Keratinocyte (primary cell): Measurements from ENCODE around the gene KCNJ12. TPM values are rescaled to one million over a fixed set of nuclear protein-coding genes. Genes with fewer than 3 reads are reported as not detected.

Experiments used
- DNase-seq: peaks from one replicate; pipeline ENCODE4 v3.0.0-alpha.2; 2011; ENCODE audit warnings: low read depth, missing footprints, low spot score
- FAIRE-seq: peaks from 2 replicates; lab custom pipeline; 2011; peaks lifted over from hg19 to GRCh38; lab: Jason Lieb, UNC
- H2AFZ ChIP-seq: 2 replicates; pipeline ENCODE4 v1.6.0; 2012; ENCODE audit warnings: low read length, control low read depth, inconsistent platforms; ENCODE audit not compliant: control insufficient read depth
- H3K27ac ChIP-seq: 2 replicates; pipeline ENCODE4 v1.5.1; 2011; ENCODE audit warnings: low read length; ENCODE audit not compliant: control insufficient read depth, insufficient read depth
- H3K27me3 ChIP-seq: 3 replicates; pipeline ENCODE4 v1.6.0; 2011; ENCODE audit warnings: low read length; ENCODE audit not compliant: control insufficient read depth, insufficient read depth; ENCODE audit errors: extremely low read depth
- H3K36me3 ChIP-seq, 2 experiments: 2 replicates in 1 of 2; 3 replicates in 1 of 2; pipeline ENCODE4 v1.5.1; 2011; ENCODE audit warnings: low read length in 2 of 2, mild to moderate bottlenecking in 1 of 2; ENCODE audit not compliant: control insufficient read depth in 2 of 2, insufficient read depth in 2 of 2; ENCODE audit errors: extremely low read depth in 1 of 2
- H3K4me1 ChIP-seq: 3 replicates; pipeline ENCODE4 v1.5.1; 2011; ENCODE audit warnings: low read length; ENCODE audit not compliant: control insufficient read depth, insufficient read depth; ENCODE audit errors: extremely low read depth
- H3K4me2 ChIP-seq: 3 replicates; pipeline ENCODE4 v1.6.0; 2011; ENCODE audit warnings: low read depth, low read length; ENCODE audit not compliant: control insufficient read depth, insufficient read depth; ENCODE audit errors: extremely low read depth
- H3K4me3 ChIP-seq, 3 experiments: fragments of 200-600 bp in 1 of 3; sonication (generic) in 1 of 3; 2 replicates in 2 of 3; 3 replicates in 1 of 3; pipeline ENCODE4 v1.5.1; 2011 to 2016; ENCODE audit warnings: low read length in 3 of 3, mild to moderate bottlenecking in 3 of 3, control low read depth in 2 of 3, inconsistent platforms in 1 of 3, low read depth in 1 of 3, mixed read lengths in 1 of 3, mixed run types in 1 of 3, moderate library complexity in 1 of 3; ENCODE audit not compliant: control insufficient read depth in 2 of 3, insufficient read depth in 2 of 3; ENCODE audit errors: extremely low read depth in 1 of 3
- H3K79me2 ChIP-seq: 2 replicates; pipeline ENCODE4 v1.6.0; 2012; ENCODE audit warnings: low read length; ENCODE audit not compliant: control insufficient read depth, insufficient read depth
- H3K9ac ChIP-seq: 3 replicates; pipeline ENCODE4 v1.6.0; 2011; ENCODE audit warnings: low read length; ENCODE audit not compliant: control insufficient read depth, insufficient read depth; ENCODE audit errors: extremely low read depth
- H3K9me1 ChIP-seq: 3 replicates; pipeline ENCODE4 v1.6.0; 2011; ENCODE audit warnings: low read length; ENCODE audit not compliant: control insufficient read depth, insufficient read depth; ENCODE audit errors: extremely low read depth
- H3K9me3 ChIP-seq: 2 replicates; pipeline ENCODE4 v1.5.1; 2012; ENCODE audit warnings: low read depth, low read length; ENCODE audit not compliant: control insufficient read depth
- H4K20me1 ChIP-seq: 3 replicates; pipeline ENCODE4 v1.6.0; 2011; ENCODE audit warnings: low read length; ENCODE audit not compliant: control insufficient read depth, insufficient read depth; ENCODE audit errors: extremely low read depth
- CTCF ChIP-seq, 3 experiments: IDR thresholded peaks in 1 of 3; conservative IDR thresholded peaks in 1 of 3; optimal IDR thresholded peaks in 1 of 3; 2 replicates in 2 of 3; 3 replicates in 1 of 3; pipeline versions ENCODE3 to v1.5.1; 2011; ENCODE audit warnings: low read length in 3 of 3, mild to moderate bottlenecking in 3 of 3, moderate library complexity in 2 of 3, control low read depth in 1 of 3, inconsistent platforms in 1 of 3; ENCODE audit not compliant: insufficient read depth in 2 of 3; ENCODE audit errors: extremely low read depth in 1 of 3
- EZH2 ChIP-seq: IDR thresholded peaks from one replicate; pipeline ENCODE4 v1.6.1; 2012; ENCODE audit warnings: inconsistent platforms, mild to moderate bottlenecking, low read length, moderate library complexity
- dilution Hi-C: fragments of 300-500 bp; cut with MboI; formaldehyde crosslinking; loops from one replicate; pipeline ENCODE4 v1.7.0; 2020; ENCODE audit warnings: low sequenced_read_pairs; ENCODE audit not compliant: extremely low pct_ligation_motif_present
- polyA plus RNA-seq, 5 experiments: library from polyadenylated mRNA; depleted of rRNA in 3 of 5; stranded (reverse) in 3 of 5; stranded (forward) in 1 of 5; unstranded in 1 of 5; fragments of >200 nt; gene quantifications; 1 replicate in 1 of 5; 2 replicates in 3 of 5; 3 replicates in 1 of 5; pipeline versions ENCODE4 v1.2.1 to v1.2.3, GENCODE V29; 2011 to 2012; ENCODE audit warnings: missing spikeins in 2 of 5, low read depth in 1 of 5, low replicate concordance in 1 of 5

KCNJ12 gene
- polyA plus RNA-seq, 1 donor (not counting 4 experiments of a cell fraction or from before 2014, with no cell fraction given) = 0.04 TPM

- Histone ChIP-seq H3K9ac (no peak overlapping the region), H4K20me1 (no peaks in the 10 kb centered on the region), H3K4me1 (no peaks in the 10 kb centered on the region), H3K79me2 (no peaks in the 10 kb centered on the region), H3K27ac (no peak overlapping the region), H3K9me3 (no peaks in the 10 kb centered on the region), H3K4me3 (no peak overlapping the region), H3K4me2 (no peak overlapping the region), H3K36me3 (no peaks in the 10 kb centered on the region), H3K27me3 (peaks cover 20% of the 10 kb centered on the region), H2AFZ (no peak overlapping the region), H3K9me1 (no peaks in the 10 kb centered on the region)
- no peak for DNase-seq
- TF ChIP-seq CTCF (optimal IDR thresholded peaks at IDR 0.05 in 1 of 3, IDR thresholded peaks at IDR 0.05 in 1 of 3, conservative IDR thresholded peaks at IDR 0.05 in 1 of 3; ENCODE audit: extremely low read depth in 1 of 3, insufficient read depth in 2 of 3, low read length in 3 of 3) (no peak), EZH2 (no peak)
- no peak for FAIRE-seq
- dilution Hi-C loops = no loop called here
Measured at GRCh38 chr17:21463779-21464407, 87.7 kb downstream of the KCNJ12 start.

- Histone ChIP-seq H3K36me3 (no peaks in the 10 kb centered on the region), H3K4me1 (no peaks in the 10 kb centered on the region), H2AFZ (no peak overlapping the region), H3K27ac (no peak overlapping the region), H3K4me2 (no peak overlapping the region), H4K20me1 (no peaks in the 10 kb centered on the region), H3K9ac (no peak overlapping the region), H3K79me2 (no peaks in the 10 kb centered on the region), H3K27me3 (peaks cover 20% of the 10 kb centered on the region), H3K9me1 (no peaks in the 10 kb centered on the region), H3K4me3 (no peak overlapping the region), H3K9me3 (no peaks in the 10 kb centered on the region)
- DNase-seq (no peak), FAIRE-seq (no peak)
- dilution Hi-C loops = no loop called here
- TF ChIP-seq EZH2 (no peak), CTCF (optimal IDR thresholded peaks at IDR 0.05 in 1 of 3, IDR thresholded peaks at IDR 0.05 in 1 of 3, conservative IDR thresholded peaks at IDR 0.05 in 1 of 3; ENCODE audit: extremely low read depth in 1 of 3, insufficient read depth in 2 of 3, low read length in 3 of 3) (no peak)
Measured at GRCh38 chr17:21464611-21465021, 88.5 kb downstream of the KCNJ12 start.
